ENCODE measurements around the gene GATA6. TPM values are rescaled to one million over a fixed set of nuclear protein-coding genes. Genes with fewer than 3 reads are reported as not detected.

Gene GATA6
- total RNA-seq, 1 experiment from 2014 or later, result 3.3 TPM

GRCh38 chr18:22149710-22150109, 19.7 kb upstream of the GATA6 start:
- H2AFZ ChIP-seq (ENCODE audit: low read depth, low read length, poor library complexity, severe bottlenecking), result no peak overlapping the region
- CTCF ChIA-PET, result no interaction called here
- no peak overlapping the region for H3K9ac ChIP-seq (ENCODE audit: low read length)
- no peaks in the 10 kb centered on the region for H3K9me3 ChIP-seq (ENCODE audit: control insufficient read depth in 1 of 2, insufficient read depth in 1 of 2, low read depth in 1 of 2, low read length in 2 of 2)
- H3K27me3 ChIP-seq (ENCODE audit: insufficient read depth, low read length), result 0 out of 2 replicates have a peak, but pooled peaks cover 4% of the 10 kb centered on the region
- POLR2A ChIA-PET, result no interaction called here
- H3K36me3 ChIP-seq (ENCODE audit: control insufficient read depth in 1 of 2, insufficient read depth in 2 of 2, low read length in 2 of 2), result no peaks in the 10 kb centered on the region
- BruUV-seq (replicated peaks), result no TSS peak
- ATAC-seq (no peak), DNase-seq (ENCODE audit: low read depth, low spot score) (no peak)
- no peaks in the 10 kb centered on the region for H4K20me1 ChIP-seq (ENCODE audit: insufficient read depth)
- intact Hi-C loops (cut with micrococcal nuclease), result no loop called here
- no peak overlapping the region for H3K27ac ChIP-seq (ENCODE audit: low read depth, low read length)
- RAD21 ChIA-PET (ENCODE audit: low non-redundant PET in 1 of 2, low total read pairs in 2 of 2, uncharacterized antibody in 2 of 2, unreplicated experiment in 2 of 2), result no interaction called here
- no peaks in the 10 kb centered on the region for H3K79me2 ChIP-seq (ENCODE audit: insufficient read depth, low read length)
- no peak overlapping the region for H3K4me2 ChIP-seq (ENCODE audit: low read length)
- H3K4me1 ChIP-seq (ENCODE audit: control insufficient read depth in 1 of 2, insufficient read depth in 2 of 2, low read length in 2 of 2), result no peaks in the 10 kb centered on the region
- no peaks in the 10 kb centered on the region for H3K9me2 ChIP-seq (ENCODE audit: insufficient read depth)
- TF ChIP-seq ZNF274 (IDR thresholded peaks at IDR 0.05; ENCODE audit: low read depth, low read length), result no peak
- TF ChIP-seq ATF3 (IDR thresholded peaks at IDR 0.05), result no peak
- TF ChIP-seq EGR1 (IDR thresholded peaks at IDR 0.05; ENCODE audit: low read depth), result no peak
- no peak for TF ChIP-seq CEBPB (IDR thresholded peaks at IDR 0.05; ENCODE audit: low read depth)
- no peak for TF ChIP-seq POLR2AphosphoS5 (IDR thresholded peaks at IDR 0.05; ENCODE audit: low read depth, low read length)
- TF ChIP-seq SIN3A (IDR thresholded peaks at IDR 0.05; ENCODE audit: low read depth), result no peak
- no peak for TF ChIP-seq POLR2A (IDR thresholded peaks at IDR 0.05; ENCODE audit: borderline replicate concordance, extremely low read depth, insufficient read depth, insufficient read length)
- no peak for TF ChIP-seq ELF1 (IDR thresholded peaks at IDR 0.05; ENCODE audit: borderline replicate concordance, low read depth)
- no peak for TF ChIP-seq CBX3 (IDR thresholded peaks at IDR 0.05; ENCODE audit: low read depth)
- no peak for TF ChIP-seq EZH2phosphoT487 (IDR thresholded peaks at IDR 0.05; ENCODE audit: borderline replicate concordance)
- TF ChIP-seq TCF7L2 (IDR thresholded peaks at IDR 0.05; ENCODE audit: borderline replicate concordance, extremely low read depth, insufficient read depth, insufficient read length), result no peak
- no peak for TF ChIP-seq SRF (IDR thresholded peaks at IDR 0.05; ENCODE audit: low read depth)
- no peak for TF ChIP-seq SP1 (IDR thresholded peaks at IDR 0.05; ENCODE audit: low read depth)
- TF ChIP-seq MAX (IDR thresholded peaks at IDR 0.05), result no peak
- TF ChIP-seq ZBTB33 (IDR thresholded peaks at IDR 0.05; ENCODE audit: extremely low read depth, insufficient replicate concordance, low read length), result no peak
- no peak for TF ChIP-seq REST (IDR thresholded peaks at IDR 0.05; ENCODE audit: low read depth)
- no peak overlapping the region for H3K4me3 ChIP-seq (replicated peaks in 1 of 2; ENCODE audit: low read depth in 1 of 2, low read length in 2 of 2)

Measured in HCT116 (cell line).